HG03139 (cell line): ENCODE results near the gene PRODH2.

Experiments
- ATAC-seq: cut with Tn5 transposase; IDR thresholded peaks from one replicate; pipeline ENCODE4 v1.9.1; 2021; ENCODE audit not compliant: unreplicated experiment

PRODH2 gene, protein sequence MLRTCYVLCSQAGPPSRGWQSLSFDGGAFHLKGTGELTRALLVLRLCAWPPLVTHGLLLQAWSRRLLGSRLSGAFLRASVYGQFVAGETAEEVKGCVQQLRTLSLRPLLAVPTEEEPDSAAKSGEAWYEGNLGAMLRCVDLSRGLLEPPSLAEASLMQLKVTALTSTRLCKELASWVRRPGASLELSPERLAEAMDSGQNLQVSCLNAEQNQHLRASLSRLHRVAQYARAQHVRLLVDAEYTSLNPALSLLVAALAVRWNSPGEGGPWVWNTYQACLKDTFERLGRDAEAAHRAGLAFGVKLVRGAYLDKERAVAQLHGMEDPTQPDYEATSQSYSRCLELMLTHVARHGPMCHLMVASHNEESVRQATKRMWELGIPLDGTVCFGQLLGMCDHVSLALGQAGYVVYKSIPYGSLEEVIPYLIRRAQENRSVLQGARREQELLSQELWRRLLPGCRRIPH

DNA sequence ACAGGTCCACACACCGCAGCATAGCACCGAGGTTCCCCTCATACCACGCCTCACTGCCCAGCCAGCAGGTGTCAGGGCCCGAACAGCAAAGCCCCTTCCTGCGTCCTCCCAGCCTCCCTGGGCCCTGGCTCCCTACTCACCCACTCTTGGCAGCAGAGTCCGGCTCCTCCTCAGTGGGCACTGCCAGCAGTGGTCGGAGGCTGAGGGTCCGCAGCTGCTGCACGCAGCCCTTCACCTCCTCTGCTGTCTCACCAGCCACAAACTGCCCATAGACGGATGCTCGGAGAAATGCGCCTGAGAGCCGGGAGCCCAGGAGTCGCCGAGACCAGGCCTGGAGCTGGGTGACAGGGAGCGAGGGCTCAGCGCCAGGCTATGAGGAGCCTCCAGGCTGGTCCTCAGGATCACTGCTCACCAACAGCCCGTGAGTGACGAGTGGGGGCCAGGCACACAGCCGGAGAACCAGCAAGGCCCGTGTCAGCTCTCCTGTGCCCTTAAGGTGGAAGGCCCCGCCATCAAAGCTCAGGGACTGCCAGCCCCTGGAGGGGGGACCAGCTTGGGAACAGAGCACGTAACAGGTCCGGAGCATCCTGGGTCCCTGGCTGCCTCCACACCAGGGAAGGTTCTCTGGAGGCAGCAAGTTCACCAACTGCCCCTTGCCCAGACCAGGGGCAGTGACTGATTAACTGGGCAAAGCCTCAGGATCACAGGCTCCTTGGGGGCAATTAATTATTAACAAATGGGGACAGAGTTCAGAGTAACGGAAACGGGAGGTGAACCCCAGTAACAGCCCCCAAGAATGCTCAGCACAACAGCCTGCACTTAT lies at the start of gene PRODH2:
Gene PRODH2 (minus strand): TSS at position 626 of the 823 bp plus-strand sequence. CDS start 40 bp downstream, at position 586.
- ATAC-seq = no peak

DNA sequence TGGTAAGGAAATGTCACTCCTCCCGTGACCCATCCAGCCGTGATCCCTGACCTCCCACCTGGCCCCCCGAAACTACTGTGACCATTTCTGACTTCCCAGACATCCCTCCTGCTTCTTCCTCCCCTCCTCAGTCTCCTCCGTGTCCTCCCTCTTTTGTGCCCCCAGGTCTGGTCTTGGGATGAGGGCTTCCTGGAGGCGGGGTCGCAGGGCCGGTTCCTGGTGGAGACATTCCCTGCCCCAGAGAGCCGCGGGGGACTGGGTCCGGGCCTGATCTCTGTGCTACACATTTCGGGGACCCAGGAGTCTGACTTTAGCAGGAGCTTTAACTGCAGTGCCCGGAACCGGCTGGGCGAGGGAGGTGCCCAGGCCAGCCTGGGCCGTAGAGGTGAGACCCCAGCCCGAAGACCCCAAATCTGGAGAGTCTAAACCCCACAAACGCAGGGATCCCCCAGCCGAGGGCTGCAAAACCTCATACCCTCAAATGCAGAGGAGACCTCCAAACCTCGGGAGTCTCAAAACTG lies 49.1 kb upstream of the PRODH2 start:
- no peak for ATAC-seq

DNA sequence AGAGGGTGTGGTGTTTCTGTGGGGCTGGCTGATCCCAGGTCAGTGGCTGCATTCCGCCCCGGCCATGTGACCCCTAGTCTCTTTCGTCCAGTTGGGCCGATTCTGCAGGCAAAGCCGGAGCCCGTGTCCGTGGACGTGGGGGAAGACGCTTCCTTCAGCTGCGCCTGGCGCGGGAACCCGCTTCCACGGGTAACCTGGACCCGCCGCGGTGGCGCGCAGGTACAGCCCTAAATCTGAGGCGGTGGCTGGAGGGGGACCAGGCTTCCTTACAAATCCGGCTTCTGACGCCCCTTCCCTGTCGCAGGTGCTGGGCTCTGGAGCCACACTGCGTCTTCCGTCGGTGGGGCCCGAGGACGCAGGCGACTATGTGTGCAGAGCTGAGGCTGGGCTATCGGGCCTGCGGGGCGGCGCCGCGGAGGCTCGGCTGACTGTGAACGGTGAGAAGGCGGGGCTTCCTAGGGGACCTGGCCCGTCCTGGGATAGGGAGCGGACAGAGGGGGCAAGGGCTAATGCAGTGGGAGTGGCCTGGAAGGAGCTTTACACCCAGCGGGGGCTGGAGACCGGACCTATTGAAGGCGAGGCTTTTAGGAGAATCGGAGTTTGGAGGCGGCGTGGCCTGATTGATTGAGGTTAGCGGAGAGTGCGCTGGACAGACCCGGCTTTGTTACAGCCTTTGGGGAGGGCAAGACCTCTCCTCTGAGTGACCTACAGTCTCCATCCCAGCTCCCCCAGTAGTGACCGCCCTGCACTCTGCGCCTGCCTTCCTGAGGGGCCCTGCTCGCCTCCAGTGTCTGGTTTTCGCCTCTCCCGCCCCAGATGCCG lies 48.4 kb upstream of the PRODH2 start:
- no peak for ATAC-seq

DNA sequence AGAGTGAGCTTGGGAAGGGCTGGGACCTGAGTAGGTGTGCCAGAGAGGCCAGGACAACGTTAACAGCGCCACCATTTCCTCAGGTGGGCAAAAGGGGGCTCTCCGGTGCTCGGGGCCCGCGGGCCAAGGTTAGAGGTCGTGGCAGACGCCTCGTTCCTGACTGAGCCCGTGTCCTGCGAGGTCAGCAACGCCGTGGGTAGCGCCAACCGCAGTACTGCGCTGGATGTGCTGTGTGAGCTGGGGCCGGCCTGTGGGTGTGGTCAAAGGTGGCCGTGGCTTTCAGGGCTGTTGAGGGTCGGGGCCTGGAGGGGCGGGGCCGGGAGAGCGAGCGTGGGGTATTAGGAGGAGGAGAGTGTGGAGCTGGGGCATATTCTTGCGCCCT lies 47.8 kb upstream of the PRODH2 start:
- no peak for ATAC-seq

DNA sequence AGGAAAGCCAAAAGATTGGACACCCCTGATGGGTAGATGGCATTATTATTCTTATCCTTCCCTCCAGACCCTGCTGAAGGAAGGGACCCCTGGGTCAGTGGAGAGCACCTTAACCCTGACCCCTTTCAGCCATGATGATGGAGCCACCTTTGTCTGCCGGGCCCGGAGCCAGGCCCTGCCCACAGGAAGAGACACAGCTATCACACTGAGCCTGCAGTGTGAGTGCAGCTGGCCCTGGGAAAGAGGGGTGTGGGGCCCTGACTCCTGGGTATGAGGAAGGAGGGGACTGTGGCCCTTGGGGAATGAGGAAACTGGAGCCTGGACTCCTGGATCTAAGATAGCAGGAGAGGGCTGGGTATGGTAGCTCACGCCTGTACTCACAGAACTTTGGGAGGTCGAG lies 46.8 kb upstream of the PRODH2 start:
- no peak for ATAC-seq

DNA sequence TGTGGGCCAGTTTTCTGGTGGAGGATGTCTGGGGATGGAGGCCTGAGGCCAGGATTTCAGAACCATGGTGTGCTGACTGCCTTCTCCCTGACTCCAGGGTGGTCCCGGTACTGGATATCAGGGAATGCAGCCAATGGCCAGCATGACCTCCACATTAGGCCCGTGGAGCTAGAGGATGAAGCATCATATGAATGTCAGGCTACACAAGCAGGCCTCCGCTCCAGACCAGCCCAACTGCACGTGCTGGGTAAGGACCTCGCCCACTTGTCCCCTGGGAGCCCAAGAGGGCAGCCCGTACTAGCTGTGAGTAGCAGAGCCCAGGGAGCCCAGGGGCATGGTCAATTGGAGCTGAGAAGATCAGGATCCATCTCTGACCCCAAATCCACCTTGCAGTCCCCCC lies 45.7 kb upstream of the PRODH2 start:
- ATAC-seq = no peak

DNA sequence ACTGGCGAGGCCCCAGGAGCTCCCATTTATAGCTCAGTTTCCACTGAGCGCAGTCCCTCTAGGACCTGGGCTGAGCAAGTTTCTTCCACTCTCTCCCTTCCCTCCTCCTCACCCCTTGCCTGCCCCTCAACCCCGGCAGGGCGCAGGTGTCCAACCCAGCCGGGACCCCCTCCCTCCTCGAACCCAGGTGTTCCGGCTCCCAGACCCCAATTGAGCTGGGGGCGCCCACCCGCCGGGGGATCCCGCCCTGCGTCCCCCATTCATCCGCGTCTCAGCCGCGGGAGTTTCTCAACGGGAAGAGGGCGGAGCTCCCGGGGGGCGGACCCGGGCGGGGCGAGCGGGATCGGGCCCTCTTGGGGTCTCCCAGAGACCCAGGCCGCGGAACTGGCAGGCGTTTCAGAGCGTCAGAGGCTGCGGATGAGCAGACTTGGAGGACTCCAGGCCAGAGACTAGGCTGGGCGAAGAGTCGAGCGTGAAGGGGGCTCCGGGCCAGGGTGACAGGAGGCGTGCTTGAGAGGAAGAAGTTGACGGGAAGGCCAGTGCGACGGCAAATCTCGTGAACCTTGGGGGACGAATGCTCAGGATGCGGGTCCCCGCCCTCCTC lies 44.0 kb upstream of the PRODH2 start, which contains the start of gene KIRREL2:
Gene KIRREL2 (plus strand): TSS at position 366 of the 604 bp plus-strand sequence. CDS start 209 bp downstream, at position 575.
- ATAC-seq = no peak

DNA sequence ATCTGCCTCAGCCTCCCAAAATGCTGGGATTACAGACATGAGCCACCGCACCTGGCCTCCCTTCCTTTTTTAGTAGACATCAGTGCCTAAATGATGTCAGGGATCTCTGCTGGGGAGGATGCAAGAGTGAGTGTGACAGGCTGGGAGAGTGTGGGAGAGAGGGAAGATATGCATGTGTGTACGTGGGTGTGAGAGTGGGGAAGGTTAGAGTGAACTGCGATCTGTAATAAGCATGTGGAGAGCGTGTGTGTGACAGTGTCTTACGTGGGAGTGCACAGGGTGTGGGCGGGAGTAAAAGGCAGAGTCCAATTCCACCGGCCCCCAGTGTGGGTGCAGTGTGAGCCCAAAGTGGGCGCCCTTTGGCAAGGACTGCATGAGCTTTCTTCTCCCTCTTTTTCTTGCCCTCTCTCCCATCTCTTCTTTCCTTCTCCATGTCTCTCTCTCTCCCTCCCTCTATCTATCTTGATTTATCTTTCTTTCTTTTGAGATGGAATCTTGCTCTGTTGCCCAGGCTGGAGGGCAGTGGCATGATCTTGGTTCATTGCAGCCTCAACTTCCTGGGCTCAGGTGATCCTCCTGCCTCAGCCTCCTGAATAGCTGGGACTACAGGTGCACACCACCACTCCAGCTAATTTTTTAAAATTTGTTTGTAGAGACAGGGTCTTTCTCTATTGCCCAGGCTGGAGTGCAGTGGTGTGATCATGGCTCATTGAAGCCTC lies 40.6 kb upstream of the PRODH2 start:
- ATAC-seq = no peak

DNA sequence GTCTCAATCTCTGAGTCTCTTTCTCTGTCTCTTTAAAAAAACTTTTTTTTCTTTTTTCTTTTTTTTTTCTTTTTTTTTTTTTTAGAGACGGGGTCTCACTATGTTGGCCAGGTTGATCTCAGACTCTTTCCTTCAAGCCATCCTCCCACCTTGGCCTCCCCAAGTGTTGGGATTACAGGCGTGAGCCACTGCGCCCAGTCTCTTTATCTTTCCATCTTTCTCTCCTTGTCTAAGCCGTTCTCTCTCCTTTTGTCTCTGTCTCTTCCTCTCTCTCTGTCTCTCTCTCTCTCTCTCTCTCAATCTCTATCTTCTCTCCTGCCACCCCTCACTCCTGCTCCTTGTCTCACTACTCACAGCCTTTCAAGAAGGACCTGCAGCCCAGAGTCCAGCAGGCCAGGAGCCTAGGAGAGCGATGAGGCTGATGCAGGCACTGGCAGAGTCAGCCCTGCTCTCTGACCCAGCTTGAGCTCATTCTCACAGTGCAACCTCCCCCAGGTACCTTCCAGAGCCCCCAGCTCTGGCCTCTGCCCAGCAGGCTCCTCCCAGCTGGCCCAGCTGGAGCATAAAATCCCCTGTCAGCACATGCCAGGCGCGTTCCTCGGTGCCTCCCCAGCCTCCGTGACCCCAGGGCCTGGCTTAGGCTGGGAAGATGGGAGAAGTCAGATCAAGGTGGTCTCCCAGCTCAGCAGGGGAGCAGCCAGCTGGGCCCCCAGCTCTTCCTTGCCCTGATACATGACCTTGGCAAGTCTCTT lies 39.6 kb upstream of the PRODH2 start, which contains the start of gene NPHS1:
Gene NPHS1 (minus strand): TSS at position 476 of the 752 bp plus-strand sequence. CDS start 667 bp downstream, outside the sequence.
- no peak for ATAC-seq

DNA sequence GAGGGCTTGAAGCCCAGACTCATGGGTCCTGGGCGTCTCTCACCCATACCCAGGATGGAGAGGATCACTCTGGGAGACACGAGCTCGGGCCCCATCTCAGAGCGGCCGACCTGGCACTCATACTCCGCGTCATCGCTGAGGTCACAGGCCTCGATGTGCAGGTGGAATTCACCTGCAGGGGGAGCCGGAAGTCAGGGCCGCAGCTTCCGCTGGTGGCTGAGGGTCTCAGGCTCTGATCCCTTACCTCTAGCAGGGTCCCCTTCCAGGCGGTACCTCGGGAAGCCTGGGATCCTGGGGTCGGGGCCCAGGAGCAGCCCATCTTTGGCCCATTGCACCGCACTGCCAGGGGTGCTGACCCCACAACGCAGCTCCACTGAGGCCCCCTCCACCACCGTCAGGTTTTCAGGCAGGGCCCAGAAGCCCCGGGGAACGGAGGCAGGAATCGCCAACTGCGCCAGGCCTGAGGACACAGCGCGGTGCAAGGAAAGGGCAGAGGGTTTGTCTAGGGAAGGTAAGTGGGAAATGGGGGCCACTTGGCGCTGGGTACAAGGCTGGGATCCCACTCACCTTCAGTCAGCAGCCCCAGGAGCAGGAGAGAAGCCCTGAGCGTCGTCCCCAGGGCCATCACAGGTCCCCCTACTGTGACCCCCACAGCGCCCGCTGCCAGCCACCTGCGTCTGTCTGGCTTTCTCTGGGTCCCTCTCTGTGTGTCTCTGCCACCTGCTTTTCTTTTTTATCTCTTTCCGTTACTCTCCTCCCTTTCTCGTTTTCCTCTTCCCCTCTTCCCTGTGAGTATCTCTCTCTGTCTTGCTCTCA lies 38.8 kb upstream of the PRODH2 start:
- ATAC-seq = no peak

DNA sequence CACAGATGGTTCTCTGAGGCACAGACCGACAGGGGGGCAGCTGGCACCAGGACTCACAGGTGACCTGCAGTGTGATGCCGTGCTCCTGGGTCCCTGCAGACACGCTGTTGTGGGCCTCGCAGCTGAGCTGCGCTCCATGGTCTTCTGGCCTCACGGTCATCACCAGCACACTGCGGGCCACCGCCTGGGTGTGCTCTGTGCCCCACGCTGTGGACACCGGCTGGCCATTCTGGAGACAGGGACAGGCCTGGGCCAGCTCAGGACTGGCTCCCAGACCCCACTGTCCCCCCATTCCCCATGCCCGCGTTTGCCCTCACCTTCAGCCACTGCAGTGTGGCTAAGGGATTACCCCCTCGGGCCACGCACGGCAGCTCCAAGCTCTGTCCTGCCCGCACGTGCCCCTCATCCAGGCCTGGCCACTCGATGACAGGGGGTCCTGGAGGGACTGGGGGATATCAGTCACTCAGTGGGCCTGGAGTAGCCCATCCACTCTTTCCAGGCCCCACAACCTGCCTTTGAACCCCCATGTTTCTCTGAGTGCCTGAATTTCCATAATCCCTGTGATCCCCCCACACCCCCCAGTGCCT lies 36.4 kb upstream of the PRODH2 start:
- ATAC-seq = no peak

DNA sequence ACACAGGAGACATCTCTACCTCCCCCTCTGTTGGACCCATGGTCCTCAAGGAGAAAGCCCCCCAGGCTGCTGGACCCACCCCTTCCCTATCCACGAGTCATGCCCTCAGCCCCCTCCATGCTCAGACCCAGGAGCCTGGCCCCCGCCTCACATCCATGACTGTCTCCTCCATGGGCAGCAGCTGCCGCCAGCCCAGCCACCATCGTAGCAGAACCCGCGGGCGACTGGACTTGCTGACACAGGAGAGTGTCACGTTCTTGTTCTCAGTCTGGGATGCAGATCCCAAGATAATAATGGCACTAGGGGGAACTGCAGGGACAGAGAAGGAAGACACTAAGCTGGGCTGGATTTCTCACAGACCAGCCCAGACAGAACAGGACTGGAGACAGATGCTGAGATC lies 35.8 kb upstream of the PRODH2 start:
- ATAC-seq = no peak

DNA sequence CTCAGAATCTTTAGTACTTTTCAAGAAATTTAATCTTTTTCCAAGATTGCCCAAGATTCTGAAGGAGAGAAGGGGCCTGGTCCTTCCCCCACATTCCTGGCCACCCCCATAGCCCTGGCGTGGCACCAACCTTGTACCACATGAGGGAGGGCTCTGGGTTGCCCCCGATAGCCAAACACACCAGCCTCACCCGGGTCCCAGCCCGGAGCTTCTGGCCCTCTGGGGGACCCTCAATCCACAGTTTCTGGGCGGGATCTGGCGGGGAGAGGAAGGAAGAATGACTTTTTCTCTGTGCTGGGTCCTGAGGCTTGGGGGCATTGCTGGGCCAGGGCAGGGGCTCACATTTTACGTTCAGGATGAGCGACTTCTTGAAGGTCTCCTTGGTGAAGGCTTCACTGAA lies 35.3 kb upstream of the PRODH2 start:
- ATAC-seq = no peak

DNA sequence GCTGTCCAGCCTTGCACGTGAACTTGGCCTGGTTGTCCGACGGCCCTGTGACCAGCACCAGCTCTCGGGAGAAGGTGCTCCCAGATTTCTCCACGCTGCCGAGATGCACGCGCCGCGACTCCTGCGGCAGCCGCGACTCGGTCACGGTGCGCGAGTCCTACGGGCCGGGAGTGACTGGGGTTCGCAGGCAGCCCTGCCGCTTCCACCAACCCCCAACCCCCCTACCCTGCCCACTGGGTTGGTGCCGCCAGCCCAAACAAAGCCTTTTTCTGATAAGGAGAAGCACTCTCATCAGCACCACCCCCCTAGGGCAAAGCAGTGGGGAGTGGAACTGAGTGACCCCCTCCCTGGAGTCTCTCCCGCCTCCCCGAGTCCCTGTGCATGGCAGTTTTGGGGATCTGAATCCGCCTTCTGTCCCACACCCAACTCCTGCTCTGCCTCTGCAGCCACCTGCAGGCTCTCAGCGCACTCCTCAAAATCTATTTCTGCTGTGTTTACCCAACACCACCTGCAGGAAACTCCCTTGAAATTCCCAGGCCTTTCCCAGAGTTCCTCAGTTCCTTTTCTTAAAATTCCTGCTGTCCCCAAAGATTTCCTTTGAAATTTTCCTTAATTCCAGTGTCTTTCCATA lies 33.5 kb upstream of the PRODH2 start:
- no peak for ATAC-seq

DNA sequence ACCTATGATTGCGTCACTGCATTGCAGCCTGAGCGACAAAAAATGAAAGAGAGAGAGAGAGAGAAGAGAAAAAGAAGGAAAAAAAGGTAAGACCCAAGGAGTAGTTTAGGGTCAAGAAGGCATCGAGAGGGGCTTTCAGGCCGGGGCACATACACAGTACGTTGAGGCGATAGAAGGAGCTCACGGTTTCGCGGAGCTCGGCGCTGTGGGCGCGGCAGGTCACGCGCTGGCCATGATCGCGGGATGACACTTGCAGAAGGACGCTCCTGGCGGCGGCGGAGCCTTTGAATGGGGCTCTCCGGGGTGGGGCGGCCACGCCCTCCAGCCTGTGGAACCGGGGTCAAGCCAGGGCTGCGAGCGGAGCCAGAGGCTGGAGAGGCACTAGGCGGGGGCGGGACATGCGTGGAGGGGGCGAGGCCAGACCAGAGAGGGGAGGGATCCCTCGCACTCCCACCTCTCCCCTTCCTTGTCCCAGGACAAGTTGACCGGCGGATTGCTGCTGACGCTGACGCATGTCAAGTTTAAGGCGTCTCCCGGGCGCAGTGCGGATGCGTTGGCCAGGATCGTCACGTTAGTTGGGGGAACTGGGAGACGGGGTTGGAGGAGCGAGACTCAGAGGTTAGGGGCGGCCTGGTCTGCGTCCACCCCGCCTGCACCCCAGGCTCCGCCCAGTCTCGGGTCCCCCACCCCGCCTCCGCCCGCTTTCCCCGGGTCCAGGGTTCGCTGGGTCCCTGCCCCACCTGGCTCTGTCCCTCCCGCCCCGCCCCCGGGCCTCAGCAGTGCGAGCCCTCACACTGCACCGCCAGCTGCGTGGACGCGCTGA lies 32.8 kb upstream of the PRODH2 start:
- ATAC-seq = no peak

DNA sequence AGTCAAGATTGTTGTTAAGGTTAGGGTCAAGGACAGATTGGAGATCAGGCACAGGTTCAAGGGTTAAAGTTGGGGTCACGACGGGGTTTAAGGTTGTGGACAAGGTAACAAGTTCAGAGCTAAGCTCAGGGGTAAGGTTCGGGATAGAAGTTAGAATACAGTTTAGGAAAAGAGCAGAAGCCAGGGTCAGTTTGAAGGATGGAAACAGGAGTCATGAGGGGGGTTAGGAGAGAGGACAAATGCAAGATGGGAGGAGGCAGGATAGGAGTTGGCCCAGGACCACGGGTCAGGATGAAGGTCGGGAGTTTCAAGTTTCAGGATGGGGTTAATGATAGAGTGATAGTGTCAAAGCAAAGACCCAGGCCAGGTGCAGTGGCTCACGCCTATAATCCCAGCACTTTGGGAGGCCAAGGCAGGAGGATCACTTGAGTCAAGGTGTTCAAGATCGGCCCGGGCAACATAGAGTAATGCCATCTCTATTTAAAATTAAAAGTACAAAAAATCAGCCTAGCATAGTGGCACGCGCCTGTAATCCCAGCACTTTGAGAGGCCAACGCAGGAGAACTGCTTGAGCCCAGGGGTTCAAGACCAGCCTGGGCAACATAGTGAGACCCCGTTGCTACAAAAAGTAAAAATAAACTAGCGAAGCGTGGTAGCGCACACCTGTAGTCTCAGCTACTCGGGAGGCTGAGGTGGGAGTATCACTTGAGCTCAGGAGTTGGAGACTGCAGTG lies 32.0 kb upstream of the PRODH2 start:
- ATAC-seq = no peak
